CD14-positive monocyte (primary cell): ENCODE measurements around the gene SERPINE1. TPM values are rescaled to one million over a fixed set of nuclear protein-coding genes. Genes with fewer than 3 reads are reported as not detected.
A peak's percentile ranks its signal among the peaks of the same experiment; 100 is the strongest.

Source experiments
- DNase-seq, 3 donors: peaks; one replicate each; pipeline ENCODE4 v3.0.0-alpha.2; 2011 to 2022
- H2AFZ ChIP-seq: 2 replicates; pipeline ENCODE4 v1.6.0; 2012; ENCODE audit warnings: mild to moderate bottlenecking, low read depth, low read length, inconsistent platforms; ENCODE audit not compliant: insufficient read depth, poor library complexity, severe bottlenecking
- H3K27ac ChIP-seq, 2 donors: 1 replicate in 1 of 2; 2 replicates in 1 of 2; pipeline ENCODE4 v1.5.1; 2012 to 2013; ENCODE audit warnings: low read length in 2 of 2, control low read depth in 1 of 2, inconsistent platforms in 1 of 2, low read depth in 1 of 2, mild to moderate bottlenecking in 1 of 2
- H3K27me3 ChIP-seq, 2 donors: one replicate each; pipeline versions ENCODE4 v1.6.0 to v1.6.1; 2011 to 2013; ENCODE audit warnings: low read length in 2 of 2; ENCODE audit not compliant: control insufficient read depth in 2 of 2, insufficient read depth in 2 of 2
- H3K36me3 ChIP-seq, 2 donors: replicated peaks in 1 of 2; 1 replicate in 1 of 2; 2 replicates in 1 of 2; pipeline versions ENCODE4 v1.5.1 to v1.6.1; 2012 to 2013; ENCODE audit warnings: low read length in 2 of 2, control low read depth in 1 of 2, inconsistent platforms in 1 of 2, mild to moderate bottlenecking in 1 of 2; ENCODE audit not compliant: insufficient read depth in 2 of 2, control insufficient read depth in 1 of 2
- H3K4me1 ChIP-seq, 2 donors: 1 replicate in 1 of 2; 2 replicates in 1 of 2; pipeline versions ENCODE4 v1.5.1 to v1.6.1; 2012 to 2013; ENCODE audit warnings: low read length in 2 of 2, control low read depth in 1 of 2, inconsistent platforms in 1 of 2, mild to moderate bottlenecking in 1 of 2, moderate library complexity in 1 of 2; ENCODE audit not compliant: insufficient read depth in 2 of 2, control insufficient read depth in 1 of 2
- H3K4me2 ChIP-seq: replicated peaks from 2 replicates; pipeline ENCODE3; 2012; ENCODE audit warnings: low read length, moderate library complexity, mild to moderate bottlenecking; ENCODE audit not compliant: poor library complexity, severe bottlenecking; ENCODE audit errors: extremely low read depth
- H3K4me3 ChIP-seq, 3 experiments: fragments of 200-600 bp in 1 of 3; sonication (generic) in 1 of 3; replicated peaks in 1 of 3; 1 replicate in 2 of 3; 2 replicates in 1 of 3; pipeline ENCODE4 v1.5.1; 2011 to 2013; ENCODE audit warnings: low read length in 3 of 3, mild to moderate bottlenecking in 3 of 3, control low read depth in 2 of 3, low read depth in 2 of 3, inconsistent platforms in 1 of 3, moderate library complexity in 1 of 3
- H3K79me2 ChIP-seq: 2 replicates; pipeline ENCODE4 v1.6.0; 2012; ENCODE audit warnings: mild to moderate bottlenecking, control low read depth, inconsistent platforms, low read length, moderate library complexity; ENCODE audit not compliant: insufficient read depth
- H3K9ac ChIP-seq: 2 replicates; pipeline ENCODE4 v1.6.0; 2017; ENCODE audit warnings: low read length, mild to moderate bottlenecking; ENCODE audit not compliant: insufficient read depth, poor library complexity, severe bottlenecking
- H3K9me3 ChIP-seq, 2 donors: replicated peaks in 1 of 2; 1 replicate in 1 of 2; 2 replicates in 1 of 2; pipeline versions ENCODE4 v1.5.1 to v1.6.1; 2012 to 2013; ENCODE audit warnings: low read length in 2 of 2, control low read depth in 1 of 2; ENCODE audit not compliant: control insufficient read depth in 1 of 2, insufficient read depth in 1 of 2
- H4K20me1 ChIP-seq: 2 replicates; pipeline ENCODE4 v1.6.0; 2012; ENCODE audit warnings: mild to moderate bottlenecking, low read length, control low read depth, moderate library complexity; ENCODE audit not compliant: insufficient read depth
- H3K27ac Mint-ChIP-seq, 7 donors: one replicate each; pipeline ENCODE4 v1.8.0; 2020; ENCODE audit warnings: mild to moderate bottlenecking in 7 of 7, mixed read lengths in 7 of 7, moderate library complexity in 6 of 7, inconsistent platforms in 2 of 7
- H3K27me3 Mint-ChIP-seq, 3 donors: one replicate each; pipeline ENCODE4 v1.8.0; 2021 to 2022; ENCODE audit warnings: low read depth in 3 of 3, mild to moderate bottlenecking in 3 of 3, mixed read lengths in 3 of 3, moderate library complexity in 3 of 3, inconsistent platforms in 1 of 3
- H3K36me3 Mint-ChIP-seq, 2 donors: one replicate each; pipeline ENCODE4 v1.8.0; 2020; ENCODE audit warnings: mixed read lengths in 2 of 2, inconsistent platforms in 1 of 2, mild to moderate bottlenecking in 1 of 2
- H3K4me1 Mint-ChIP-seq: one replicate; pipeline ENCODE4 v1.8.0; 2020; ENCODE audit warnings: mild to moderate bottlenecking, mixed read lengths
- H3K4me3 Mint-ChIP-seq, 2 donors: one replicate each; pipeline ENCODE4 v1.8.0; 2020; ENCODE audit warnings: mild to moderate bottlenecking in 2 of 2, mixed read lengths in 2 of 2, moderate library complexity in 1 of 2
- H3K9me3 Mint-ChIP-seq, 7 donors: one replicate each; pipeline ENCODE4 v1.8.0; 2020 to 2022; ENCODE audit warnings: mixed read lengths in 7 of 7, mild to moderate bottlenecking in 6 of 7, moderate library complexity in 6 of 7, inconsistent platforms in 2 of 7
- CTCF ChIP-seq: fragments of 200-600 bp; IDR thresholded peaks from one replicate; pipeline ENCODE4 v1.8.0; 2022; ENCODE audit warnings: antibody characterized with exemption, mild to moderate bottlenecking
- WGBS: methylation state at CpG from one replicate; pipeline ENCODE4 v1.1.5; 2013; ENCODE audit warnings: missing lambda C conversion rate; ENCODE audit not compliant: insufficient coverage; 5-methylcytosine and 5-hydroxymethylcytosine counted together
- intact Hi-C, 2 donors: fragments of 100-400 bp; cut with micrococcal nuclease; formaldehyde crosslinking; loops; one replicate each; pipeline versions ENCODE4 v1.15.0 to v1.15.1; 2023
- polyA plus RNA-seq, 3 donors: library from polyadenylated mRNA; depleted of rRNA in 1 of 3; unstranded in 2 of 3; stranded (reverse) in 1 of 3; fragments of 300-500 nt in 2 of 3; fragments of >200 nt in 1 of 3; fragmentation: Illumina TruSeq in 2 of 3; gene quantifications; 1 replicate in 2 of 3; 2 replicates in 1 of 3; pipeline ENCODE4 v1.2.3, GENCODE V29; 2012 to 2021

The SERPINE1 gene
- polyA plus RNA-seq, 3 donors: 0.07 to 0.21 (median 0.16) TPM

DNA sequence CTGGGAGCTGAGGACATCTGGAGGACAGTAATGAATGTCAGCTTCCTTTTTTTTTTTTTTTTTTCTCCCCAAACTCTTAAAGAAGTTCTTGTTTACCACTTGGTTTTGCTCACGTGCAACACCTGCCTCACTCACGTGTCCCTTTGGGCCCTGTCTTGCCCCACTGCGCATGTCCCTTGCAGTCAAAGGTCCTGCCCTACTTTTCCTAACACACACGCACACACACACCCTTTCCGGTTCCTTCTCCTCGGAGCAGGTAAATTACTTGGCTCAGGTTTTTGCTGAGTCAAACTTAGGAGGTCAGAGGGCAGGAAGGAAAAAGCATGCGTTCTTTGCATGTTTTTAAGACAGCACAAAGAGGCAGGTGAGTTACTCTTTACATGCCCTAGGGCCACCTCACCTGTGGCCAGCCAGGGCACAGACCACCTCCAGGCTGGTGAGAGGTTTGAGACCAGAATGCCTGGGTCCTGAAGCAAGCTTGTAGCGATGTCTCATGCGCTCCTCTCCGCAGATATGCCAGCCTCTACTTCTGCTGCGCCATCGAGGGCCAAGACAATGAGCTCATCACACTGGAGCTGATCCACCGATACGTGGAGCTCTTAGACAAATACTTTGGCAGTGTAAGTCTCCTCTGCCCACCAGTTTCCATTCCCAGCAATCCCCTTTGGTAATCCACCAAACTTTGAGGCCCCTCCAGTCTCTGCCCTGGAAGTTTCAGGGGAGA is 30.1 kb downstream of the SERPINE1 start:
- Histone ChIP-seq H3K9me3 (no peaks in the 10 kb centered on the region), H3K9ac (no peak overlapping the region), H2AFZ (no peak overlapping the region), H3K4me3 (no peak overlapping the region), H3K27ac (no peak overlapping the region), H4K20me1 (no peaks in the 10 kb centered on the region), H3K79me2 (no peaks in the 10 kb centered on the region), H3K4me2 (no peak overlapping the region), H3K27me3 (peaks cover under 1 to 9% of the 10 kb centered on the region in 2 donors), H3K36me3 (peaks cover 9 to 17% of the 10 kb centered on the region in 2 donors), H3K4me1 (peaks cover 13 to 20% of the 10 kb centered on the region in 2 donors)
- 93% methylated on average over 13 of the region's 14 CpGs for WGBS
- intact Hi-C loops: no loop called here
- H3K27me3 Mint-ChIP-seq: peaks cover 14 to 18% (median 16%) of the 10 kb centered on the region in 3 donors
- no peak overlapping the region for H3K4me3 Mint-ChIP-seq
- H3K36me3 Mint-ChIP-seq: peaks cover 33 to 42% of the 10 kb centered on the region in 2 donors
- no peak for TF ChIP-seq CTCF
- H3K4me1 Mint-ChIP-seq: peaks cover 13% of the 10 kb centered on the region
- H3K9me3 Mint-ChIP-seq: peaks cover 0 to 9% (median under 1%) of the 10 kb centered on the region in 7 donors
- peak overlapping the region in 1 of 7 donors; percentile 11 for H3K27ac Mint-ChIP-seq
- no peak for DNase-seq

DNA sequence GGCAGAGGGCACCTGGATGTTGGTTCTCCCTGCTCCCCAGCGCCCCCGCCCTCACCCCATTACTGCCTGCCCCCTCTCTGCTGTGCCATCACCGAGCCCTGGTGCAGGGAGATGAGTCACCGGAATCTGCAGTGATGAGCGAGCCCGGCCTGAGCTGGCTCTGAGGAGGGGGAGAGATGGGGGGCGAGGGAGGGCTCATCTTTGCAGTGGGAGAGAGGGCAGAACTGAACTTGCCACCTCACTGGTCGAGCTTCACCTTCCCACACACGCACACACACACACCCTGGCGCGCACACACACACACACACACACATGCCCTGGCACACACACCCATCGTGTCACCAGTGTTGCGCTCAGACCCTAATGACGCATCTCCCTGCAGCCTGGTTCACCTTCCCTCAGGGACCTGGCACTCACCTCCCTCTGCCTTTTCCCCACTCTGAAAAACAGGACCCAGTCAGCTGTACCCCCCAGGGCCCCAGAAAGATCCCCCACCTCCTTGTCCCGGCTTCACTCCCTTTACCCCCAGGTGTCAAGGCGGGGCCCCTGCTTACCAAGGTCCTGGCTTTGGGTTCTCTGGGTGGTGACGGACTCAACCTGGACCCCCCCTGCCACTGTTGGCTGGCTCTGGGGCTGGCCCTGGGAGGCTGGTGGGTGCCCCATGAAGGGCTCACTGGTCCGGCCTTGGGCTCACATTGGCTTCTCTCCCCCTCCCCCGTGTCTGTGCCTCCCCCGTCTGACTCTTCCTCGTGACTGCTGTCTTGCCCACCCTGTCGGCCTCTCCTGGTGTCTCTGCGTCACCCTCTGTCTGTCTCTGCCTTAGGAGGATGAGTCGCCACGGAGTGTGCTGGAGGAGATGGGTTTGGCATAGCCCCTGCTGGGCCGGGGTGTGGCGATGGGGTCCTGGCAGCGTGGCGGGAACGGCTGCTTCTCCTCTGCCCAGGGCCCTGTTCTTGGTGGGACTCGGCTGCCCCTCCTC is 33.1 kb downstream of the SERPINE1 start:
- Histone ChIP-seq H3K4me2 (no peak overlapping the region), H3K9ac (no peak overlapping the region), H4K20me1 (peaks cover 6% of the 10 kb centered on the region), H3K9me3 (peaks cover under 1 to 9% of the 10 kb centered on the region in 2 donors), H3K4me1 (peaks cover 10 to 25% of the 10 kb centered on the region in 2 donors), H3K27me3 (peaks cover 19 to 33% of the 10 kb centered on the region in 2 donors), H2AFZ (no peak overlapping the region), H3K4me3 (no peak overlapping the region), H3K36me3 (peaks cover 9 to 17% of the 10 kb centered on the region in 2 donors), H3K27ac (no peak overlapping the region), H3K79me2 (no peaks in the 10 kb centered on the region)
- Mint-ChIP-seq H3K36me3 (peaks cover 35 to 46% of the 10 kb centered on the region in 2 donors), H3K27me3 (peaks cover 30 to 40% (median 38%) of the 10 kb centered on the region in 3 donors), H3K4me3 (no peak overlapping the region), H3K9me3 (peaks cover 0 to 21% (median 7%) of the 10 kb centered on the region in 7 donors), H3K4me1 (peaks cover 15% of the 10 kb centered on the region), H3K27ac (no peak overlapping the region)
- no peak for DNase-seq
- WGBS: 81% methylated on average over 18 of the region's 31 CpGs
- TF ChIP-seq CTCF: no peak
- intact Hi-C loops: no loop called here
